OCI-LY3 (cell line): ENCODE data around the gene WBP1L.

Experiments
- CTCF ChIP-seq: fragments of 200-600, 300-600 bp; sonication (generic); IDR thresholded peaks from 2 replicates; pipeline ENCODE4 v1.5.1; 2014; ENCODE audit warnings: antibody characterized with exemption, low read length, low read depth
- EZH2phosphoT487 ChIP-seq: fragments of 200-600 bp; shearing (Covaris generic); IDR thresholded peaks from 2 replicates; pipeline ENCODE4 v1.6.1; 2018; ENCODE audit warnings: antibody characterized with exemption, mixed run types, low read depth

- TF ChIP-seq CTCF (no peak), EZH2phosphoT487 (no peak)
Observed at GRCh38 chr10:102827597-102827975, 83.8 kb downstream of the WBP1L start.
